HG02970 (cell line): Measurements from ENCODE around the gene PTH2.

Source experiments
- ATAC-seq: cut with Tn5 transposase; IDR thresholded peaks from one replicate; pipeline ENCODE4 v1.9.1; 2021; ENCODE audit warnings: mild to moderate bottlenecking, moderate library complexity, moderate number of reproducible peaks; ENCODE audit not compliant: unreplicated experiment, low FRiP score

The PTH2 gene

GRCh38 chr19:49415102-49415809, 8.0 kb downstream of the PTH2 start:
- no peak for ATAC-seq

- ATAC-seq: no peak
These were observed 9.0 kb downstream of the PTH2 start for GRCh38 chr19:49414256-49414655.

GRCh38 chr19:49413348-49413747, 9.9 kb downstream of the PTH2 start:
- ATAC-seq: no peak

GRCh38 chr19:49411681-49412326, 11.4 kb downstream of the PTH2 start:
- no peak for ATAC-seq

GRCh38 chr19:49409441-49410029, 13.7 kb downstream of the PTH2 start:
- no peak for ATAC-seq

GRCh38 chr19:49408816-49409440, 14.3 kb downstream of the PTH2 start:
- ATAC-seq: no peak

- ATAC-seq: no peak
These were observed 15.7 kb downstream of the PTH2 start for GRCh38 chr19:49407482-49408015.

GRCh38 chr19:49407079-49407478, 16.2 kb downstream of the PTH2 start:
- ATAC-seq: no peak

- no peak for ATAC-seq
These were observed 19.6 kb downstream of the PTH2 start for GRCh38 chr19:49403404-49404187.

- ATAC-seq: no peak
These were observed 23.2 kb downstream of the PTH2 start for GRCh38 chr19:49400029-49400428.

GRCh38 chr19:49398931-49399330, 24.3 kb downstream of the PTH2 start:
- no peak for ATAC-seq

GRCh38 chr19:49398001-49398615, 25.1 kb downstream of the PTH2 start:
- ATAC-seq: no peak

GRCh38 chr19:49396738-49397505, 26.3 kb downstream of the PTH2 start:
- ATAC-seq: no peak

- ATAC-seq: no peak
These were observed 27.4 kb downstream of the PTH2 start for GRCh38 chr19:49395581-49396407.

- no peak for ATAC-seq
These were observed 29.4 kb downstream of the PTH2 start for GRCh38 chr19:49393881-49394280.

- ATAC-seq: peak; percentile 53
These were observed 31.5 kb downstream of the PTH2 start for GRCh38 chr19:49391581-49392399.

- ATAC-seq: no peak
These were observed 32.3 kb downstream of the PTH2 start for GRCh38 chr19:49390929-49391359.
